AG10803 (cell line): Measurements from ENCODE around the gene GALNT1.

ENCODE experiments used
- DNase-seq: peaks from one replicate; pipeline ENCODE4 v3.0.0; 2010; ENCODE audit warnings: low read depth
- H3K4me3 ChIP-seq: 2 replicates; pipeline ENCODE4 v1.5.1; 2011; ENCODE audit warnings: mild to moderate bottlenecking, low read length, control low read depth
- CTCF ChIP-seq: conservative IDR thresholded peaks from 2 replicates; pipeline ENCODE4 v1.5.1; 2011; ENCODE audit warnings: mild to moderate bottlenecking, low read length, control low read depth, inconsistent platforms

GALNT1 gene

GRCh38 chr18:35584735-35585134 lies 3.2 kb downstream of the GALNT1 start:
- no peak for DNase-seq
- H3K4me3 ChIP-seq: no peak overlapping the region

GRCh38 chr18:35585608-35586007 lies 4.1 kb downstream of the GALNT1 start:
- no peak for TF ChIP-seq CTCF
- H3K4me3 ChIP-seq: no peak overlapping the region
- no peak for DNase-seq

More at GRCh38 chr18:35584735-35585134, 3.2 kb downstream of the GALNT1 start:
- no peak for TF ChIP-seq CTCF

- no peak overlapping the region for H3K4me3 ChIP-seq
- TF ChIP-seq CTCF: no peak
- DNase-seq: no peak
Observed at GRCh38 chr18:35588122-35588521, 6.6 kb downstream of the GALNT1 start.

GRCh38 chr18:35588995-35589394 lies 7.5 kb downstream of the GALNT1 start:
- TF ChIP-seq CTCF: no peak
- H3K4me3 ChIP-seq: no peak overlapping the region
- no peak for DNase-seq

- H3K4me3 ChIP-seq: no peak overlapping the region
- DNase-seq: no peak
- TF ChIP-seq CTCF: no peak
Observed at GRCh38 chr18:35589546-35589945, 8.0 kb downstream of the GALNT1 start.

- no peak overlapping the region for H3K4me3 ChIP-seq
Observed at GRCh38 chr18:35590935-35591334, 9.4 kb downstream of the GALNT1 start.

GRCh38 chr18:35592298-35592697 lies 10.8 kb downstream of the GALNT1 start:
- H3K4me3 ChIP-seq: no peak overlapping the region
- DNase-seq: no peak
- no peak for TF ChIP-seq CTCF

More at GRCh38 chr18:35590935-35591334, 9.4 kb downstream of the GALNT1 start:
- DNase-seq: no peak
- no peak for TF ChIP-seq CTCF
